ACC112 (cell line): ENCODE data around the gene IARS2.
A peak's percentile ranks its signal among the peaks of the same experiment; 100 is the strongest.
"Not testable (repeated sequence)": the region's sequence is repeated elsewhere in the genome, so short reads cannot be mapped to it uniquely, and the experiment has no call there.

Experiments
- H2AFZ ChIP-seq: fragments of 200-600 bp; sonication (generic); one replicate; pipeline ENCODE4 v1.6.0; 2017; ENCODE audit warnings: antibody characterized with exemption, low read length; ENCODE audit not compliant: unreplicated experiment
- H3K27ac ChIP-seq: fragments of 200-600 bp; sonication (generic); 2 replicates; pipeline ENCODE4 v1.5.1; 2014; ENCODE audit warnings: low read depth, mild to moderate bottlenecking, antibody characterized with exemption, low read length, moderate library complexity
- H3K27me3 ChIP-seq: fragments of 200-600 bp; sonication (generic); 2 replicates; pipeline ENCODE4 v1.6.1; 2014; ENCODE audit warnings: mild to moderate bottlenecking, antibody characterized with exemption, low read length, moderate library complexity, mixed read lengths; ENCODE audit not compliant: insufficient read depth
- H3K36me3 ChIP-seq: fragments of 200-600 bp; sonication (generic); 2 replicates; pipeline ENCODE4 v1.6.1; 2016; ENCODE audit warnings: mild to moderate bottlenecking, antibody characterized with exemption, low read length, moderate library complexity, mixed read lengths; ENCODE audit not compliant: insufficient read depth
- H3K4me1 ChIP-seq: fragments of 200-600 bp; sonication (generic); one replicate; pipeline ENCODE4 v1.6.1; 2016; ENCODE audit warnings: low read length, mixed read lengths; ENCODE audit not compliant: insufficient read depth, unreplicated experiment, control insufficient read depth
- H3K4me3 ChIP-seq: fragments of 200-600 bp; sonication (generic); 2 replicates; pipeline ENCODE4 v1.5.1; 2014; ENCODE audit warnings: mild to moderate bottlenecking, low read depth, low read length
- H3K79me2 ChIP-seq: fragments of 200-600 bp; sonication (generic); one replicate; pipeline ENCODE4 v1.6.0; 2016; ENCODE audit warnings: low read length; ENCODE audit not compliant: control insufficient read depth, unreplicated experiment, insufficient read depth

Gene IARS2

GRCh38 chr1:220164517-220164916 is 70.6 kb downstream of the IARS2 start:
- no peaks in the 10 kb centered on the region for H3K27me3 ChIP-seq
- peaks cover 35% of the 10 kb centered on the region for H3K36me3 ChIP-seq

GRCh38 chr1:220166853-220167252 is 72.9 kb downstream of the IARS2 start:
- Histone ChIP-seq H2AFZ (no peak overlapping the region), H3K4me3 (no peak overlapping the region), H3K4me1 (no peaks in the 10 kb centered on the region), H3K27me3 (no peaks in the 10 kb centered on the region), H3K79me2 (no peaks in the 10 kb centered on the region), H3K36me3 (peaks cover 38% of the 10 kb centered on the region), H3K27ac (no peak overlapping the region)

More at GRCh38 chr1:220164517-220164916, 70.6 kb downstream of the IARS2 start:
- H3K4me3 ChIP-seq: no peak overlapping the region
- H3K4me1 ChIP-seq: no peaks in the 10 kb centered on the region
- H2AFZ ChIP-seq: no peak overlapping the region
- no peaks in the 10 kb centered on the region for H3K79me2 ChIP-seq
- no peak overlapping the region for H3K27ac ChIP-seq

GRCh38 chr1:220169887-220170286 is 76.0 kb downstream of the IARS2 start:
- peaks cover 42% of the 10 kb centered on the region for H3K36me3 ChIP-seq
- H3K4me3 ChIP-seq, H3K27me3 ChIP-seq, H3K79me2 ChIP-seq, H3K27ac ChIP-seq, H2AFZ ChIP-seq, H3K4me1 ChIP-seq: not testable (repeated sequence)

DNA sequence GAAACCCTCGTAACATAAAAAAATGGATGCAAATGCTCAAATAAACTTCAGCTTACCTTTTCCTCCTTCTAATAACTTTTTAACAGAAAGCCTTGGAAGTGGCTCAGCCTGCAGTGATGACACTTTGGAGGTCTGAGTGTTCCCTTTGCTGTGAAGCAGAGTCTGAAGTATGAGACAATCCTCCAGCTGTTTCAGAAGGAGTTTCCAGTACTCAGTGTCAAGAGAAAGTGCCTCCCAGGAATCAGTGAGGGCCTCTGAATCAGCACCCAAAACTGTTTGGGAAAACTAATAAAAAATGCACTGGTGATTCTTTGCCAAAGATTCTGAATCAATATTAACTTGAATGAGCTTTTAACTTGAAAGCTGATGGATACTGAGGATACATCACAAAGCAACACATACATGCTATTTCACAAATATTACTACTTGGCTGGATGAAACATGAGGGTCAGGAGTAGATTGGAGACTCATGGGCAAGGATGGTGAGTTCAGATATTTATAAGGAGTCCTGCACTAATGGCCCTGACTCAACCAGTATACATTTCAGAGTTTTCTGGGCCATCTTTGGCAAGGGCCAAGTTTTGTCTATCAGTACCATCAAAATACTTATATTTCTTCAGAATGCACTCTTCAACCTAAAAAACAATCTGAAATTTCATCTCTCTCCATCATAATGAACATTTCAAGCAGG is 77.0 kb downstream of the IARS2 start:
- Histone ChIP-seq H2AFZ (no peak overlapping the region), H3K4me1 (no peaks in the 10 kb centered on the region), H3K27ac (no peak overlapping the region), H3K4me3 (no peak overlapping the region), H3K79me2 (no peaks in the 10 kb centered on the region), H3K36me3 (peaks cover 36% of the 10 kb centered on the region), H3K27me3 (no peaks in the 10 kb centered on the region)

DNA sequence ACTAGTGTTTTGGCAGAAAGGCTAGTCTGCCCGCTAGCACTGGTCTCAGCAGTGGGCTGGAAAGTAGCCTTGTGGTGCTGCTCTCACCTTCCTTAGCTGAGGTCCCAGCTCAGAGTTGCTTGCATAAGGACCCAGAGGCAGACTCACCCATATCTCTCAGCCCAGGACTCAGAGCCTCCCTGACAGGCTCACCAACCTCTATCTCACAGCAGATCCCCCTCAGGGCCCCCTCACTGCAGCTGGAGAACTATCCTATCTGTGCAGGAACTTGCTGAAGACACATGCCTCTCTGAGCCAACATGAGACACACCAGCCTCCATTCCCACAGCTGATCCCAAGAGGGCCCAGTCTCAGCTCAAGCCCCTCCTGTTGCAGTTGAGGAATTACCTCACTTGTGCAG is 82.6 kb downstream of the IARS2 start:
- Histone ChIP-seq H3K4me1 (no peaks in the 10 kb centered on the region), H3K27ac (no peak overlapping the region), H3K79me2 (no peaks in the 10 kb centered on the region), H3K4me3 (no peak overlapping the region), H3K27me3 (no peaks in the 10 kb centered on the region), H2AFZ (no peak overlapping the region), H3K36me3 (peaks cover 27% of the 10 kb centered on the region)

DNA sequence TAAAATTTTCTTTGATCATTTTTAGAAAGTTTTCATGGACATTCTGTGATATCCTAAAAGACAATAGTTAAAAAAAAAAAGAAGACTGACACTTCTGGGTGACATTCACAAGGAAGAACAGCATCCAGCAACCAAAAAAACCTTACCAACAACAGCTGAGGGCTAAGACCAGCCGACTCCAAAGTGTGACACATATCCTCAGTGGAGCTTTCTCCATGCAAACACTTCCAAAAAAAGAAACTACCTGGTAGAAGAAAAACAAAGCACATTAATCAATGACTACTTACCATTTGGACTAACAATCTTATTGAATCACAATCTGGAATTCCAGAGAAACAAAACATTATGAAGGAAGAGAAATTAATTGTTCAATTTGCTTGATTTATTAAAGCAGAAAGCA is 88.2 kb downstream of the IARS2 start:
- Histone ChIP-seq H3K4me1 (peaks cover 16% of the 10 kb centered on the region), H3K36me3 (peaks cover 25% of the 10 kb centered on the region), H3K4me3 (peak overlapping the region; percentile 9; the same call in 1 of the 2 replicates), H3K27me3 (no peaks in the 10 kb centered on the region), H2AFZ (no peak overlapping the region), H3K27ac (peak overlapping the region; percentile 56), H3K79me2 (no peaks in the 10 kb centered on the region)

GRCh38 chr1:220182656-220183055 is 88.7 kb downstream of the IARS2 start:
- peaks cover 21% of the 10 kb centered on the region for H3K36me3 ChIP-seq
- H3K27ac ChIP-seq: peak overlapping the region; percentile 56
- H3K4me1 ChIP-seq: peaks cover 16% of the 10 kb centered on the region
- H3K27me3 ChIP-seq: no peaks in the 10 kb centered on the region
- peak overlapping the region; percentile 9; the same call in 1 of the 2 replicates for H3K4me3 ChIP-seq
- no peaks in the 10 kb centered on the region for H3K79me2 ChIP-seq
- H2AFZ ChIP-seq: no peak overlapping the region

DNA sequence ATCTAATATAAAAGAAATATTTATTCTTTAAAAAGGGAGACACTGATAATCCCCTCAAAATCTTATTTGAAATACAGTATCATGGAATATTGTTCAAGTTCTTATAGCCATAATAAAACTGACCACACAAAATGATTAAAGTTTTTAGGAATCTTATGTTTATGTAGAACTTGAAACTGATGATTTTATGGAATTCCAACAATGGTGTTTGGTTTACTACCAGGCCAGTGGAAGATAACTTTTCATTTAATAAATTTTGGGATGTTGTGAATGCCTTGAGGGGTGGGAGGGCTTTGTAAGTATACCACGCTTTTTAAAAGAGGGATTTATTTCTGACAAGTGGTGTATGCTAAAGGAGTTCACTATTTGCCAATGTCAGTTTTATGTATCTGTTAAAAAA is 90.6 kb downstream of the IARS2 start:
- Histone ChIP-seq H2AFZ (no peak overlapping the region), H3K36me3 (peaks cover 28% of the 10 kb centered on the region), H3K27ac (no peak overlapping the region), H3K27me3 (no peaks in the 10 kb centered on the region), H3K4me1 (peaks cover 16% of the 10 kb centered on the region), H3K79me2 (no peaks in the 10 kb centered on the region), H3K4me3 (no peak overlapping the region)

DNA sequence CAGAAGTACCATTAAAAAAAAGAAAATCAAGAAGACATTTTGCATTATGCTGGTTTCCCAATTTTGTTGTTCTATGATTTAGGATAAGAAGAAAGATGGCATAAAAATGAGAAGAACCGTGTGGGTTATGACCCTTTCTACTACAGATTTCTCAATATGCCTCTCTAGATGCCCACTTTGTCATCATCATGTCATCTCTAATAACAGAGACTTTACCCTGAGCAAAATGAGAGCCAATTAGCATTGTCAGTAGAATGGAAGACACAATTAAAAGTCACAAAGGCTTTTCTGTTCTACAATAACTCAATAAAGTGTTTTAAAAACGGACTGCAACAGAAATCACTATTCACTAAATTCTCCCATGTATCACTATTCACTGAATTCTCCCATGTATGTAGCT is 92.8 kb downstream of the IARS2 start:
- Histone ChIP-seq H3K4me3 (no peak overlapping the region), H2AFZ (no peak overlapping the region), H3K79me2 (no peaks in the 10 kb centered on the region), H3K4me1 (peaks cover 16% of the 10 kb centered on the region), H3K27ac (no peak overlapping the region), H3K36me3 (peaks cover 18% of the 10 kb centered on the region), H3K27me3 (no peaks in the 10 kb centered on the region)

DNA sequence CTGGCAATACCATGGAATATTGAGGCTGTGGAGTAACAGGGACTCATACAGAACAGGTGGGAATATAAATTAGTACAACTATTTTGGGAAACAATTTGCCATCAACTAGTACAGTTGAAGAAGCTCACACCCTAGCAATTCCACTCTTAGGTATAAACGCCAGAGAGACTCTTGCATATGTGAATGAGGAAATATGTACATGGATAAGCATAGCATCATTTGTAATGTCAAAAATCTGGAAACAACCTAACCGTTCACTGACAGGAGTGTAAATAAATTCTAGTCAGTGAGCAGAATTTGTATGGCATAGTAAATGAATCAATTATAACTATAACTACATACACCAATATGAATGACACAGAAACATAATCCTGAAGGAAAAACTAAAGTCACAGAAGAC is 94.6 kb downstream of the IARS2 start:
- Histone ChIP-seq H3K36me3 (peaks cover 13% of the 10 kb centered on the region), H3K27ac (no peak overlapping the region), H2AFZ (no peak overlapping the region), H3K79me2 (no peaks in the 10 kb centered on the region), H3K27me3 (no peaks in the 10 kb centered on the region), H3K4me1 (peaks cover 2% of the 10 kb centered on the region), H3K4me3 (no peak overlapping the region)

GRCh38 chr1:220189750-220190347 is 95.9 kb downstream of the IARS2 start:
- Histone ChIP-seq H3K4me1 (no peaks in the 10 kb centered on the region), H3K27me3 (no peaks in the 10 kb centered on the region), H3K27ac (no peak overlapping the region), H3K79me2 (no peaks in the 10 kb centered on the region), H3K4me3 (no peak overlapping the region), H2AFZ (no peak overlapping the region), H3K36me3 (peaks cover 17% of the 10 kb centered on the region)
